Stimulated activated CD8-positive, alpha-beta memory T cell treated with anti-CD3 and anti-CD28 coated beads, Interleukin-2, amount 100 ng/mL, for 48 hours (primary cell): ENCODE data around the gene CD151.

Experiments used
- DNase-seq, 2 donors: peaks; one replicate each; pipeline ENCODE4 v3.0.0-alpha.2; 2020; ENCODE audit warnings: low read depth in 2 of 2

Gene CD151

GRCh38 chr11:843086-843734 lies 10.5 kb downstream of the CD151 start:
- DNase-seq, result no peak

GRCh38 chr11:843818-844692 lies 11.3 kb downstream of the CD151 start:
- no peak for DNase-seq

- no peak for DNase-seq
These were observed 12.2 kb downstream of the CD151 start for GRCh38 chr11:844693-845644.

- no peak for DNase-seq
These were observed 13.2 kb downstream of the CD151 start for GRCh38 chr11:845872-846495.

- DNase-seq, result no peak
These were observed 13.8 kb downstream of the CD151 start for GRCh38 chr11:846496-847098.

- no peak for DNase-seq
These were observed 15.1 kb downstream of the CD151 start for GRCh38 chr11:847876-848275.

GRCh38 chr11:848380-848931 lies 15.7 kb downstream of the CD151 start:
- DNase-seq, result peak; percentile 59 to 60

GRCh38 chr11:849104-849824 lies 16.5 kb downstream of the CD151 start:
- DNase-seq, result no peak

GRCh38 chr11:849951-850774 lies 17.4 kb downstream of the CD151 start:
- no peak for DNase-seq

GRCh38 chr11:850775-851763 lies 18.3 kb downstream of the CD151 start:
- DNase-seq, result no peak

- DNase-seq, result no peak
These were observed 20.0 kb downstream of the CD151 start for GRCh38 chr11:852762-853161.

- DNase-seq, result no peak
These were observed 21.1 kb downstream of the CD151 start for GRCh38 chr11:853682-854448.

- DNase-seq, result no peak
These were observed 22.0 kb downstream of the CD151 start for GRCh38 chr11:854601-855329.

- DNase-seq, result no peak
These were observed 22.6 kb downstream of the CD151 start for GRCh38 chr11:855330-855674.

- DNase-seq, result no peak
These were observed 23.0 kb downstream of the CD151 start for GRCh38 chr11:855796-856195.

- DNase-seq, result no peak
These were observed 23.6 kb downstream of the CD151 start for GRCh38 chr11:856397-856796.
